GM20000 (cell line): ENCODE data around the gene ZBTB7A.
A peak's percentile ranks its signal among the peaks of the same experiment; 100 is the strongest.

Experiments
- DNase-seq: peaks from one replicate; pipeline ENCODE4 v3.0.0; 2012; ENCODE audit warnings: low spot score
- TF ChIP-seq, protein P1 (sequence below): IDR thresholded peaks from 2 replicates; pipeline ENCODE4 v1.5.1; 2012; ENCODE audit warnings: mild to moderate bottlenecking, control low read depth; ENCODE audit errors: extremely low read depth, missing control alignments

The ZBTB7A gene

DNA sequence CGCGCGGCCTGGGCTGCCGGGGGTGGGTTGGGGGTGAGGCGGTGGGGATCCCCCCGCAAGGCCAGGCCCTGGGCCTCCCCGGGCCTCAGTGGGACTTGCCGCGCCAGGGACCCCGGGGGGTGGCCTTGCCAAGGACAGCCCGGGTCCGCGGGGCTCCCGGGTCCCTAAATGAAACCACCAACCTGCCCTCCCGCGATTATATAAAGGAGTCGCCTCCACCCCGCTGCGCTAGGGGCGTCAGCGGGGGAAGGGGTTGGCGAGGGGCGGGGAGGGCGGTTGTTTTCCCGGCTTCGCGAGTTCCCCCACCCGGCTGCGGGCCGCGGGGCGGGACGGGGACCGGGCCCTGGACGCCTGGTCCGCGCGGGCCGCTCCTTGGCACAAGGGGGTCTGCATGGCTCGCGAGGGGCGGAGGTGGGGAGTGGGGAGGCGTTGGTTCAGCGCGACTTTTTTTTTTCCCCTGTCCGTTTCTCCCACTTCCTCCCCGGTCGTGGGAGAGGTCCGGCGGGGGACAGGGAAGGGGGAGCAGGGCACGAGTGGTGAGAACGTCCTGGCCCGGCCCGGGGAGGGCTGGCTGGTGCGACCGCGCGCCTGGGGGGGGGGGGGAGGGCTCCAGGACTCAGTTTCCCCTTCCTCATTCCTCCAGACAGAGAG lies 822 bp upstream of the ZBTB7A start:
- TF ChIP-seq, protein P1, sequence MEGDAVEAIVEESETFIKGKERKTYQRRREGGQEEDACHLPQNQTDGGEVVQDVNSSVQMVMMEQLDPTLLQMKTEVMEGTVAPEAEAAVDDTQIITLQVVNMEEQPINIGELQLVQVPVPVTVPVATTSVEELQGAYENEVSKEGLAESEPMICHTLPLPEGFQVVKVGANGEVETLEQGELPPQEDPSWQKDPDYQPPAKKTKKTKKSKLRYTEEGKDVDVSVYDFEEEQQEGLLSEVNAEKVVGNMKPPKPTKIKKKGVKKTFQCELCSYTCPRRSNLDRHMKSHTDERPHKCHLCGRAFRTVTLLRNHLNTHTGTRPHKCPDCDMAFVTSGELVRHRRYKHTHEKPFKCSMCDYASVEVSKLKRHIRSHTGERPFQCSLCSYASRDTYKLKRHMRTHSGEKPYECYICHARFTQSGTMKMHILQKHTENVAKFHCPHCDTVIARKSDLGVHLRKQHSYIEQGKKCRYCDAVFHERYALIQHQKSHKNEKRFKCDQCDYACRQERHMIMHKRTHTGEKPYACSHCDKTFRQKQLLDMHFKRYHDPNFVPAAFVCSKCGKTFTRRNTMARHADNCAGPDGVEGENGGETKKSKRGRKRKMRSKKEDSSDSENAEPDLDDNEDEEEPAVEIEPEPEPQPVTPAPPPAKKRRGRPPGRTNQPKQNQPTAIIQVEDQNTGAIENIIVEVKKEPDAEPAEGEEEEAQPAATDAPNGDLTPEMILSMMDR: no peak
- DNase-seq: peak; percentile 73

DNA sequence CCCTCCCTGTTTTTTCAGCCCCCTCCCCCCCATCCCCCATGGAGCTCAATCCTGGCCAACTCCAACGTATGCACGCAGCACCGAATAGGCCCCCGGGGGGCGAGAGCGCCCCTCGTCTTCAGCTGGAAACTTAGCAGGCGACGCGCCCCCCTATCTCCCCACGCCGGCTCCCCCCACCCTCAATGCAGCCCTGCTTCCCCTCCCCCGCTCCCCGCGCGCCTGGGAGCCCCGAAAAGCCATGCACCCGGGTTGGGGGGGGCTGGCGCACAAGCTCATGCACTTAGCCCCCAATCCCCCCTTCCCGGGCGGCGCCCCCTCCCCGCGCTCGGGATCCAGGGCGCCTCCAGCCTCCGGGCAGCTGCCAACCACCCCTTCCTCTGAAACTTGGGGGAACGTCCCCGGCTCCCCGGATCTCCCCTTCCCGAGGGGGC lies 508 bp downstream of the ZBTB7A start:
- no peak for DNase-seq
- TF ChIP-seq, protein P1: no peak

DNA sequence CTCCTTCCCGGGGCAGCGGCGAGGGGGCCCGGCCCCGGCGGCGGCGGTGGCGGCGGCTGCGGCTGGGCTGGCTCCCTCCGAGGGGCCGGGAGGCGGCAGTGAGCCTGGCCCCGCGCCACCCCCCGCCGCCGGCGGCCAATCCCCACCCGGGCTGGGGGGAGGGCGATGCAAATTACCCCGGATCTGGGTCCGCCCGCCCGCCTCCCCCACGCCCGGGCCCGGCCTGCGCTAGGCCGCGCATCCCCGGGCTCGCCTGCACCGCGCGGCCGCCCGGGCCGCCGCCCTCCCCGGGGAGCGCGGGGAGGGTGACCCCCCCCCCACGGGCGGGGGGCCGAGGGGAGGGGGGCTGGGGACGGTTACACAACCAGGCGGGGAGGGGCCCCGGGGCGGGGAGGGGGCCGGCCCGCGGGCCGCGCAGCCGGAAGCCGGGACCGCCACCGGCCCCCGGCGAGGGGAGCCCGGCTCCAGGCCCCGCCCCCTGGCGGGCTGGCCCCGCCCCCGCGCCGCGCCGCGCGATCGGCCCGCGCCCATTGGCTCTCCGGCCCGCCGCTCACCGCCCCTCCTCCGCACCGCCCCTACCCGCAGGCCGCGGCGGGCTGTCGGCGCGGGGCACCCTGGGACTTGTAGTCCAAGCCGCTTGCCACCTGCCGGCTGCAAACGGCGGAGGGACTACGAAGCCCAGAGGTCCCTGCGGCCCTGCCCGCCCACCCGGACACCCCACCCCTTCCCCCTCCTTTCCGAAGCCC lies 1.1 kb downstream of the ZBTB7A start:
- TF ChIP-seq, protein P1: no peak
- DNase-seq: peak; percentile 100

DNA sequence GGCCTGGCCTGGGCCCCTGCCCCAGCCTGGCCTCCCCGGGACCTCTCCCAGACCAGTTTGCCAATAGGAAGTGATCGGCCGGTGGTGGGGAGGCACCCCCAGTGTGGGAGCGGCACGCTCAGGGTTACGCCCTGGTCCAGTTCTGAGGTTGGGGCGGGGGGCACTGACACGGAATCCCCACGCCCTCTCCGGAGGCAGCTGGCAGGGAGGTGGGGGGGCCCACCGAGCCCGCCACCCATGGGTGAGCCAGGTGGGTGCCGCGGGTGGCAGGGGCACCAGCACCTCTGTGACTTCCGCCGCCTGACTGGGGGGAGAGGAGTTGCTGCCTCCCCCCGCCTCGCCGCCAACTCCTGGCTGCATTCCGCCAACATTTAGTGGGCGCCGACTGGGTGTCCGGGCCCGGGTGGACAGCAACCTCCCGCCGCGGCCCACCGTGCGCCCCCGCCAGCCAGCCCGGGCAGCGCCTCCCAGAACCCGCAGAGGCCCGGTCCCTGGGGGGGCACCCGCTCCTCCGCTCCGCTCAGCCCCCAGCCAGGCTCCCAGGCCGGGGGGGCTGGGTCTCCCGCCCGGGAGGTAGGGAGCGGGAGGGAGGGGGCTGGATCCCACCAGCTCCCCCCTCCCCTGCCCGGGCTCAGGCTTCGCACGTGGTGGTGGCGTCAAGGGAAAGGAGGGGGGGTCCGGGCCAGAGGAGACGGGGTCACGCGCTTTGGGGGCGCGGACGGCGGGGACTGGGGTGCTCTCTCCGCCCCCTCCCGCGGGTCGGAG lies 2.0 kb downstream of the ZBTB7A start:
- DNase-seq: peak; percentile 69
- TF ChIP-seq, protein P1: no peak

DNA sequence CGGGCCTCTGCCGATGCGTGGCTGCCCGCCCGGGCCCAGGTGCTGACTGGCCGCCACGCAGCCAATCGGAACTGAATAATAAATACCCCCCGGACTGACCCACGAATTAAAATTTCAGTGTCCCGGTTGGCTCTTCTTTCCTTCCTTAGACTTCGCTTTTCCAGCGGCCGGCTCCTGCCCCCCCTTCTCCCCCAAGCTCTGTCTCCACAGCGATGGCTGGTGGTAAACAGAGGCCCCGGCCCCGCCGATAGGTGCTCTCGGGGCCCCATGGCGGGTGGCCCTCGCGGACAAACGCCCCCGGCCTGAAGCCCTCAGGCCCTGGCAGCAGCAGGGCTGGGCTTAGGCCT lies 2.6 kb downstream of the ZBTB7A start:
- TF ChIP-seq, protein P1: no peak
- no peak for DNase-seq

DNA sequence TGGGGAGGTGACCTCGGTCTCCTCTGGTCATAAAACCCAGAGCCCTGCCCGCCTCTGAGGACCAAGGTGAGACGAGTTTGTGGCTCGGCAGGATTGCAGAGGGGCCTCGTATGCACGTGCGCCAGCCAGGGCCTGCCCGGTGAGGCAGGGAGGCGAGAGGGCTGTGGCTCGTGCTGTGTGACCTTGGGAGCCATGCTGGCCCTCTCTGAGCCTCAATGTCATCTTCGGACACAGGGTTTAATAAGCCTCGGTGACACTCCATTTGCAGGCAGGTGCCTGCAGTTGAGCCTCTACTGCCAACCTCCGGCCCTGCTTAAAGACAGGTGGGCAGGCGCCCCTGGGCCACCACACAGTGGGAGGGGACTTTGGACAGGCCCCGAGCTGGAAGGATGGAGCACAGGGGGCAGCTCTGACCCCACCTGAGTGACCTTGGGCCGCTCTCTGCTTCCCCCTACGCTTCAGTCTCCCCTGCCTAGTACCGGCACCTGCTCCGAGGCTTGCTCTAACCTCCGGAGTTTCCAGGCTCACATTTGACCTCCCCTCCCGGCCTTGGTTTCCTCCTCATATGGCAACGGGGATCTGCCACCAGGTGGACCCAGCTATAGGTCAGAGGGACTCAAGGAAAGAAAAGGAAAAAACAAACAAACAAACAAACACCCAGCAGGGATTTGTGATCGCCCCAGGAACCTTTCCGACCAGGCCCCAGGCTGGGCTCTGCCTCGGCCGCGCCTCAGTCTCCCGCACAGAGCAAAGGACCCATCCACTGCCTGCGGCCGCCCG lies 3.1 kb downstream of the ZBTB7A start:
- TF ChIP-seq, protein P1: no peak
- no peak for DNase-seq
